Adrenal gland (tissue), 12 donors: ENCODE data around the gene GALNT8. TPM values are rescaled to one million over a fixed set of nuclear protein-coding genes. Genes with fewer than 3 reads are reported as not detected.

ENCODE experiments used
- DNase-seq, 7 donors: peaks; one replicate each; pipeline ENCODE4 v3.0.0-alpha.2; 2019 to 2020
- H3K27ac ChIP-seq, 5 donors: fragments of 200-600 bp; sonication (generic) in 4 of 5; 1 replicate in 3 of 5; 2 replicates in 2 of 5; pipeline versions ENCODE4 v1.5.1 to v1.8.0; 2016 to 2020; ENCODE audit warnings: mild to moderate bottlenecking in 1 of 5
- H3K27me3 ChIP-seq: fragments of 200-600 bp; 2 replicates; pipeline ENCODE4 v1.8.0; 2021
- H3K36me3 ChIP-seq, 2 donors: fragments of 200-600 bp; replicated peaks in 1 of 2; 1 replicate in 1 of 2; 2 replicates in 1 of 2; pipeline versions ENCODE4 v1.5.1 to v1.8.0; 2018 to 2022
- H3K4me1 ChIP-seq, 2 donors: fragments of 200-600 bp; replicated peaks in 1 of 2; 1 replicate in 1 of 2; 2 replicates in 1 of 2; pipeline versions ENCODE4 v1.5.1 to v1.8.0; 2018 to 2021
- H3K4me3 ChIP-seq, 4 donors: fragments of 200-600 bp; sonication (generic) in 3 of 4; one replicate each; pipeline ENCODE4 v1.5.1; 2016 to 2018
- H3K9me3 ChIP-seq, 3 donors: fragments of 200-600 bp; sonication (generic) in 1 of 3; replicated peaks in 1 of 3; 1 replicate in 2 of 3; 2 replicates in 1 of 3; pipeline versions ENCODE4 v1.5.1 to v1.8.0; 2016 to 2021
- POLR2A ChIP-seq, 2 donors: fragments of 450-650 bp; IDR thresholded peaks; one replicate each; pipeline ENCODE4 v1.6.1; 2017; ENCODE audit warnings: antibody characterized with exemption in 2 of 2, mild to moderate bottlenecking in 2 of 2, moderate library complexity in 1 of 2
- WGBS, 4 donors: extraction: QIAGEN DNeasy Blood & Tissue Kit in 2 of 4; methylation state at CpG; one replicate each; pipeline versions ENCODE4 v1.1.5 to v1.1.7; 2013 to 2017; 5-methylcytosine and 5-hydroxymethylcytosine counted together
- intact Hi-C, 2 donors: fragments of 100-400 bp; cut with DNase I; formaldehyde crosslinking; loops; one replicate each; pipeline versions ENCODE4 v1.14.1 to v1.15.0; 2022 to 2023
- polyA plus RNA-seq, 3 donors: library from polyadenylated mRNA; stranded (reverse); fragments of 200-250 nt in 2 of 3; fragments of 350-450 nt in 1 of 3; fragmentation: Illumina TruSeq in 1 of 3; extraction: RNeasy Lipid Tissue Mini Kit (QIAGEN cat#74804) in 1 of 3; gene quantifications; one replicate each; pipeline ENCODE4 v1.2.3, GENCODE V29; 2013 to 2014
- total RNA-seq, 9 donors: library from RNA; depleted of rRNA in 4 of 9; stranded (reverse); fragments of >200 nt in 4 of 9; fragments of 120-200 nt in 1 of 9; fragmentation: NEBNext Ultra II Directional in 1 of 9; extraction: Animal tissue kit (Norgen Biotek cat#: 25700) in 1 of 9; gene quantifications; one replicate each; pipeline versions ENCODE4 v1.1.0 to v1.2.4, GENCODE V29; 2013 to 2023
- TF ChIP-seq, protein P1 (sequence below), 6 experiments: fragments of 450-650 bp in 4 of 6; fragments of 200-600 bp in 2 of 6; sonication (generic) in 1 of 6; IDR thresholded peaks; 1 replicate in 5 of 6; 2 replicates in 1 of 6; pipeline versions ENCODE4 v1.5.1 to v1.8.0; 2016 to 2021; ENCODE audit warnings: antibody characterized with exemption in 6 of 6, mild to moderate bottlenecking in 2 of 6, moderate library complexity in 1 of 6
- donor health status: healthy with polysubstance abuse.
- donor health status: Bipolar disorder and iron deficiency.
- donor health status: DM: yes; HTN: yes; CAD: no.
- donor health status: DM: no; HTN: no; CAD: no.
- donor health status: DM: no; HTN: no; CAD: no.
- donor health status: DM: yes; HTN: yes; CAD: no.

GALNT8 gene
- total and polyA plus RNA-seq, 12 donors: 0.04 to 4.9 (median 1.6) TPM; not detected in 2

DNA sequence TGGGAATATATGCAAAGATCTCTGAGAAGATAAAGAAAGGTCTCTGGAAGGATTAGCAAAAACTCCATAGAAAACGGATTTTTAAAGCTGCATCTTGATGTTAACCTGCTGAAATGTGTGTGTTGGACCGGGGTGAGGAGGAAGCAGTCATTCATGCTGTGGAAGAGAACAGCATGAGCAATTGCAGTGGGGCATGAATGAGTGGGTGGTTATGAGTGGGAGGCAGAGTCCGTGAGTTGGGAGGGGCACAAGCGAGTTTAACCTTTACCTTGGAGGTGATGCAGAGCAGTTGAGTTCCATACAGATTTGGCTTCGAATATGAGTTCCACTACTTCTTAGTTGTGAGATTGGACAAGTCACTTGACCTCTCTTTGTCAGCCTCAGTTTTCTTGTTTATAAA lies 29.4 kb upstream of the GALNT8 start:
- intact Hi-C loops: no loop called here
- DNase-seq: no peak
- H3K27me3 ChIP-seq: no peaks in the 10 kb centered on the region
- H3K36me3 ChIP-seq: peaks cover 0 to 27% of the 10 kb centered on the region in 2 donors
- 92 to 98% (median 97%) methylated on average over 5 of the region's 5 CpGs for WGBS, 4 donors
- H3K4me3 ChIP-seq: no peak overlapping the region
- no peaks in the 10 kb centered on the region for H3K9me3 ChIP-seq
- no peak for TF ChIP-seq POLR2A (IDR thresholded peaks at IDR 0.05)
- TF ChIP-seq, protein P1, sequence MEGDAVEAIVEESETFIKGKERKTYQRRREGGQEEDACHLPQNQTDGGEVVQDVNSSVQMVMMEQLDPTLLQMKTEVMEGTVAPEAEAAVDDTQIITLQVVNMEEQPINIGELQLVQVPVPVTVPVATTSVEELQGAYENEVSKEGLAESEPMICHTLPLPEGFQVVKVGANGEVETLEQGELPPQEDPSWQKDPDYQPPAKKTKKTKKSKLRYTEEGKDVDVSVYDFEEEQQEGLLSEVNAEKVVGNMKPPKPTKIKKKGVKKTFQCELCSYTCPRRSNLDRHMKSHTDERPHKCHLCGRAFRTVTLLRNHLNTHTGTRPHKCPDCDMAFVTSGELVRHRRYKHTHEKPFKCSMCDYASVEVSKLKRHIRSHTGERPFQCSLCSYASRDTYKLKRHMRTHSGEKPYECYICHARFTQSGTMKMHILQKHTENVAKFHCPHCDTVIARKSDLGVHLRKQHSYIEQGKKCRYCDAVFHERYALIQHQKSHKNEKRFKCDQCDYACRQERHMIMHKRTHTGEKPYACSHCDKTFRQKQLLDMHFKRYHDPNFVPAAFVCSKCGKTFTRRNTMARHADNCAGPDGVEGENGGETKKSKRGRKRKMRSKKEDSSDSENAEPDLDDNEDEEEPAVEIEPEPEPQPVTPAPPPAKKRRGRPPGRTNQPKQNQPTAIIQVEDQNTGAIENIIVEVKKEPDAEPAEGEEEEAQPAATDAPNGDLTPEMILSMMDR (IDR thresholded peaks at IDR 0.05): no peak
- no peaks in the 10 kb centered on the region for H3K4me1 ChIP-seq
- no peak overlapping the region for H3K27ac ChIP-seq

DNA sequence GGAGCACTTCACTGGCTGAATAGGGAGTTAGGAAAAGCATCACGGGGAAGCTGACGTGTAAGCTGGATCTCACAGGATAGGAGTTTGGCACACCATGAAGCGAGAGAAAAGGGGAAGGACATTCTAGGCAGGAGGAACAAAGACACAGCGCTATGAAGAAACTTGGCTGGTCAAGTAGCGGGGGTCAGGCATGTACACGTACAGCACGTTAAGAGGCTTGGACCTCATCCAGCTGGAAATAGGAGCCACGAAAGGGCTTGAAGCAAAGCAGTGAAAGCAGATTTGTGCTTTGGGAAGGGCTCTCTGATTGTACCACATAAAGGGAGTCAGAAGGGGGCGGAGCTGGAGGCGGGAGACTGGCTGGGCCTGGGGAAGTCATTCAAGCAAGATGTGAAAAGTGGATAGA lies 19.6 kb upstream of the GALNT8 start:
- peak in 2 of 7 donors; percentile 2 to 8 for DNase-seq
- no peak overlapping the region for H3K4me3 ChIP-seq
- no peaks in the 10 kb centered on the region for H3K36me3 ChIP-seq
- TF ChIP-seq POLR2A (IDR thresholded peaks at IDR 0.05): no peak
- TF ChIP-seq, protein P1 (IDR thresholded peaks at IDR 0.05): no peak
- H3K9me3 ChIP-seq: peaks cover 0 to under 1% (median 0%) of the 10 kb centered on the region in 3 donors
- no peak overlapping the region for H3K27ac ChIP-seq
- H3K27me3 ChIP-seq: no peaks in the 10 kb centered on the region
- no peaks in the 10 kb centered on the region for H3K4me1 ChIP-seq
- intact Hi-C loops: no loop called here
- WGBS, 4 donors: 64 to 83% (median 80%) methylated on average over 10 of the region's 10 CpGs

DNA sequence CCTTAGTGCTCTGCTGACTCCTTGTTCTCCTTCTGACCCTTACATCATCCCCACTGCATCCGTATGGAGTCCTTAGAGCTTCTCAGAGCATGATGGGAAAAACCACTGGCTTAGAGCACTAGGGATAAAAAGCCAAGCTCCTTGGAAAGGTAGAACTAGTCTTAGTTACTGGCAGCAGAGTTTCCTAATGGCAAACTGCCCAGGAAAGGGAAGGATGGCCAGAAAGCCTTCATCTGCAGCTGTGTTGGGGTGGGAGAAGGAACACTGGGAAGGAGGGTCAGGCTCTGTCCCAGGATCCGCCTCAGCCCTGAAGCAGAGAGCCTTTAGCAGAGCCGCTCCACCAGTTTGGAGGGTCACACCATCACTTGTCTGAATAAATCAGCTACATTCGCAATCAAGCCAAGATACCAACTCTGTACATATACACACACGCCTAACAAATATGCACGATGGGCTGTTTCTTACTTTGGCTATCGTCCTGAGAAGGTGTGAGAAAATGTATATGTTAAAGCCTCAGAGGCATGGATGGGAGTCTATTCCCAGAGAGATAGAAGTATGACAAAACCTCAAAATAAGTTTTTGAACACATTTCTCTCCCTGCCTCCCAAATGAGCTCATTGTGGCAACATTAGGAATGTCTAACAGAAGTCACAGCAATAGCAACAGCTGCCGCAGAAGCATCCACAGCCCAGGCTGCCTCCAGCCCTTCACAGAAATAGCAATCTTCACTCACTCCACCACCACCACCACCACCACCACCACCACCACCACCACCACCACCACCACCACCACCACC lies 18.6 kb upstream of the GALNT8 start:
- DNase-seq: no peak
- 85 to 89% (median 87%) methylated on average over 7 to 8 of the region's 8 CpGs for WGBS, 4 donors
- Histone ChIP-seq H3K4me1 (no peaks in the 10 kb centered on the region), H3K36me3 (no peaks in the 10 kb centered on the region), H3K27me3 (no peaks in the 10 kb centered on the region), H3K27ac (no peak overlapping the region), H3K9me3 (peaks cover 0 to 6% (median 0%) of the 10 kb centered on the region in 3 donors), H3K4me3 (no peak overlapping the region)
- intact Hi-C loops: no loop called here
- TF ChIP-seq POLR2A (IDR thresholded peaks at IDR 0.05): no peak
- TF ChIP-seq, protein P1 (IDR thresholded peaks at IDR 0.05): no peak

DNA sequence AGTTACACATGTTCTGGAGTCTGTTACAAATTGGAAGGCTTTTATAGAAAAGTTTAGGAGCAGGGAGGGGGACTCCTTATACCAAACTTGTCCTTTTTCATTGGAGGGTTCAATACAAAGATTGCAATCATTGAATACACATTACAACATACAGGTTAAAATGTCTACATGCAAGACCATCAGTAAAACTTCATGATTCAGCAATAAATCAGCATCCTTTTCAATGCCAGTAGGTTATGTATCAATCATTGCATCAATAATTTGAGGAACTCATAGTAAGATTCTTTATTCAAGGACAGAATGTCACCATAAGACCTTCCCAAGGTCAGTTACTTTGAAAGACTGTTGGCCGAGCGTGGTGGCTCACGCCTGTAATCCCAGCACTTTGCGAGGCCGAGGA lies 16.5 kb upstream of the GALNT8 start:
- Histone ChIP-seq H3K27ac (no peak overlapping the region), H3K4me3 (no peak overlapping the region), H3K9me3 (peaks cover 0 to 6% (median 0%) of the 10 kb centered on the region in 3 donors), H3K4me1 (no peaks in the 10 kb centered on the region), H3K27me3 (no peaks in the 10 kb centered on the region), H3K36me3 (no peaks in the 10 kb centered on the region)
- TF ChIP-seq, protein P1 (IDR thresholded peaks at IDR 0.05): no peak
- no peak for TF ChIP-seq POLR2A (IDR thresholded peaks at IDR 0.05)
- WGBS, 4 donors: 79 to 87% (median 82%) methylated on average over 5 of the region's 5 CpGs
- intact Hi-C loops: no loop called here
- DNase-seq: no peak
